COR-L47 (cell line): ENCODE data around the gene PPP2R2B.

Experiments
- DNase-seq: peaks from one replicate; lab custom pipeline; 2025; lab: John Stamatoyannopoulos, UW

Gene PPP2R2B

DNA sequence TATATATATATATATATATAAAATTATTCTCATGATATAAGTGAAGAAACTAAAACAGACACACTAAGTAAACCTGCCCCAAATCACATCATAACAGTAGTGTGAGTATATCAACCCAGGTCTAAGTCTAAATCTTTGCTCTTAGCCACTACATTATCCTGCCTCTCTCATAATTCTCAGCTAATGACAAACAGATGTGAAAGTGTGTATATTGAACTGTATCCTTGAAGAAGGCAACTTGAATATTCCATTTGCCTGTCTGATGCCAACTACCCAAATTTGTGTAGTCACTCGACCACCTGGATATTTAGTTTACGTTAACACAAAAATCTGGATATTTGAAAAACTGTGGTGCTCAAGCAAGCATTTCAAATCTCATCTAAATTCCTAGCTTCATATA lies 97.4 kb downstream of the PPP2R2B start:
- DNase-seq = no peak

DNA sequence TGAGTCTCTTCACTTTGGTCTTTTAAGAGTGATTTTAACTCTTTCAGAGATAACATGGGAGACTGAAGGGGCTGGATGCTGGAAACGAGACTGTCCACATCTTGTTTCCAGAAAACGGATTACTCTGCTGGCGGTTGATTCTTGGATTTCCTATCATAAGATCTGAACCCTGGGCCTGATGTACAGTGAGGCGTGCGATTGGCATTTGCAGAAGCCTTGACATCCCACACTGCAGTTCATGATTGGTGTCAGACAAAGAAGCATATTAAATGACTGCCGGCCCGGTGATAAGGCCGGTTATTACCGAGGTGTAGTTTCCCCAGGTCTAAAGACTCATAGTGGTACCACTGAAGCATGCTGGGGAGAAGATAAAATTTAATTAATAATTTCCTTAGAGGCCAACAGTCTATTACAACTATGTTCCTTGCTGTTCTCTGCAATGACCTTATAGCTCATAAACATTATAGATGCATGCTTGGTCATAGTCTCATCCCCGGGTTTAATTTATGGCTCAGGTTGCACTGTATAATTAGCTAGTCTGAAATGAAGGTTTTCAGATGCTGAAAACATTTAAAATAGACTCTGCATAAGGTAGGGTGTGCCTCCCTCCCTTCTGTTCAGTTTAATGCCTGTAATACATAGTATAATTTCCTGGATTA lies 99.2 kb downstream of the PPP2R2B start:
- no peak for DNase-seq

DNA sequence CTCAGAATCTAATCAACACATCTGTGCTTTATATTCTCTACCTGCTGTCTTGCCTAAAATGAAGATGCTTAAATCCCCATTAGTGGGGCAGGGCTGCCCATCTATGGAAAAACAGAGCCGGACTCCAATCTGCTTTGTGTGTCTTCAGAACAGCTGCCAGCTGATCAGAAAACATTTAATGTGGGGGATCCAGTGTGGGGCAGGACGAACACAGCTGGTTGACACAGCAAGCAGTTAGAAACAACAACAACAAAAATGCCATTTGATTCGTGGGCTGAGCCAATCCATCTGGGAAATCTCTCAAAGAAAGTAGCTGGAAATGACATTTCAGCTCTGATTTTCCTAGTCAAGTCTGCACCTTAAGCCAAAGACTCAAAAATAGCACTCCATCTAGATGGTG lies 99.8 kb downstream of the PPP2R2B start:
- no peak for DNase-seq

DNA sequence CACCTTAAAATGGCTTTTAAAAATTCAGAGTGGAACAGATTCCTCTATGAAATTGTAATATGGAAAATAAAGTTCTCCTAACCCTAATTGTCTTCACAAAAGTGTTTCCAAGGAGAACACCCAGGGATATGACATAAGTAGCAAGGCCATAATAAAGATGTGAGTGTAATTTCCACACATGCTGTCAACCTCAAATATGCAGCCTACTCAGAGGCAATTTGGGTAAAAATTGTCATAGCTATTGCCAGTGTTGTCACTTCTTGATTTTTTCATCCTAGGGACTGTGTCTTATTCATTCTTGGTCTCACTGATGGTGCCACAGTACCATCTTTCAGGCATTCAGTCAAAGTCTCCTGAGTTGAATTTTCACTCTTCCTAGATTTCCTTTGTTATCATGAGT lies 100.3 kb downstream of the PPP2R2B start:
- no peak for DNase-seq

DNA sequence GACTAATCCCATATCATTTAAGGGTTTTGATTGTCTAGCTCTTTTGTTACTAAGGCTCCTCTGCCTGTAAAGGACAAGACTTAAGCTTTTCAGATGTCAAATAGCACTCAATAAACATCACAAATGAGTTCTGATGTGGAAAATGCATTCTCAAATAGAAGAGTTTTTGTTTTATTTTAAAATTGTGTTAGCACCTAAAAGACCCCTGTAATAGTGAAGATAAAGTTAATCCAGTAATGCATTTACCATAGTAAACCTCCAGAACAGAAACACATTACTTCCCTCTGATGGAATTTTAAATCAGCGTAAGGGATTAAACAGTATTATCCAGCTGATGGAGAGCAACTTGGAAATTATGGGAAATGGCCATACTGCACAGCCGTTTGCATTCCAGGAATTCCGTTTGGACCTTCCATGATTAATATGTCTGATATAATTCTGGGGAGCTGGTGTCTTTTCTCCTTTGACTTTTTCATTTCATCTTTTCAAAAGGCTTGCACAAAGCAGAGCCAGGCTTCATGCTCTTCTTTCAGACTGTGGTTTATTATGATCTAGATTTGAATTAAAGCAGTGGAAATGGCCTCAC lies 105.6 kb downstream of the PPP2R2B start:
- DNase-seq = no peak

DNA sequence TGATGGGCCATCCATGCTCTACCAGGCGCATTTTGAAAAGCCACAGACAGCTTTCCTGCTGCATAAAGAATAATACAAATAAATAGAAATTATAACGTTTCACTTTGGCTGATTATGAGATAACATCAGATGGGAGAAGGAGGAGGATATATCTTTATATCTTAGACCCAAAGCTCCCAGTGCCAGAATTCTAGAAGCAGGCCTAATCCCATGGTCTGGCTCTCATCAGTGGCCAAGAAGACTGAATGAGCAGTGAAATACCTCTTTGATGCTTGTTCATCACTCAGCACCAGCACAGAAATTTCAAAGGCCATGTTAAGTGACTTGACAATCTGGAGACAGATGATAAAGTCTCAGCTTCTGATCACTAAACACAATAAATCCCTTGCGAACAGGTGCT lies 107.6 kb downstream of the PPP2R2B start:
- no peak for DNase-seq

DNA sequence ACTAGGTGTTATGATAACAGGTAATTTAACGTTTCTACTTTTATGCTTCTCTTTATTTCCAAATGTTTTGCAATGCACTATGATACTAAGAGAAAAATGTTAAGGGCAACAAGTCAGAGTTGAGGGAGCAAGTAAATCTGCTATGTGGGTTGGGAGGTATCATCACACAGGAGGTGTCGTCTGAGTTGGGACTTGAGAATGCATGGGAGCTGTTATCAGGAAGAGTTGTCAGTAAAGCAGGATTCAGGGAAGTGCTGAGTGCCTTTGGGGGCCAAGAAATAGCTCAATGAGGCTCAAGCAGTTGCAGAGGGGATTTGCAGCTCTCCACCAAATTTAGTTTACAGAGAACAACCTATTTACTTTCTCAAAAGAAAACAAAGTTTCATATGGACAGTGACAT lies 108.0 kb downstream of the PPP2R2B start:
- no peak for DNase-seq

DNA sequence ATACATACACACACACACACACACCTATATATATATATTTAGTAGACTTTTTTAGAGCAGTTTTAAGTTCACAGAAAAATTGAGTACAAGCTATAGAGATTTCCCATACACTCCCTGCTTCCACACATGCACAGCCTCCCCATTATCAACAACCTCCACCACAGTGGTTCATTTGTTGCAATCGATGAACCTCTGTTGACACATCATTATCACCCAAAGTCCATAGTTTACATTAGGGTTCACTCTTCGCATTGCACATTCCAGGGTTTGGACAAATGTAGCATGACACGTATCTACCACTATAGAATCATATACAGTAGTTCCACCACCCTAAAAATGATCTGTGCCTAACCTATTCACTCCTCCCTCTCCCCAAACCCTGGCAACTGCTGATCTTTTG lies 111.0 kb downstream of the PPP2R2B start:
- DNase-seq = no peak

DNA sequence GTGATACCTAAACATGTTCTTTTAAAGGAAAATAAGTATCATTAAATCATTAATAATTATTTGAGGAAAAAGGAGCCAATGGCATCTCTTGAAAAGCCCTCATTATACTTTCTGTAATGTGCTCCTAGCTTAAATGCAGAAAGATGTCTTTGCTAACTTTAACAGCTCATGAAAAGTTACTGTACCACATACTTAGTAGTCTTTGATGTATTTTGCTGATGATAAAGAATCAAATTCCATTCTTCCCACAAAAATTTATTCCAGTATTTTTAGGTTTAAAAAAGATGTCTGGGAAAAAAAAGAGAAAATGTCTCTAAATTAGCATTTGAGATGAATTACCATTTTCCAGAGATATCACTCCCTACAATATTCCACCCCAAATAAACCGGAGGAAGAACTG lies 112.5 kb downstream of the PPP2R2B start:
- DNase-seq = no peak

DNA sequence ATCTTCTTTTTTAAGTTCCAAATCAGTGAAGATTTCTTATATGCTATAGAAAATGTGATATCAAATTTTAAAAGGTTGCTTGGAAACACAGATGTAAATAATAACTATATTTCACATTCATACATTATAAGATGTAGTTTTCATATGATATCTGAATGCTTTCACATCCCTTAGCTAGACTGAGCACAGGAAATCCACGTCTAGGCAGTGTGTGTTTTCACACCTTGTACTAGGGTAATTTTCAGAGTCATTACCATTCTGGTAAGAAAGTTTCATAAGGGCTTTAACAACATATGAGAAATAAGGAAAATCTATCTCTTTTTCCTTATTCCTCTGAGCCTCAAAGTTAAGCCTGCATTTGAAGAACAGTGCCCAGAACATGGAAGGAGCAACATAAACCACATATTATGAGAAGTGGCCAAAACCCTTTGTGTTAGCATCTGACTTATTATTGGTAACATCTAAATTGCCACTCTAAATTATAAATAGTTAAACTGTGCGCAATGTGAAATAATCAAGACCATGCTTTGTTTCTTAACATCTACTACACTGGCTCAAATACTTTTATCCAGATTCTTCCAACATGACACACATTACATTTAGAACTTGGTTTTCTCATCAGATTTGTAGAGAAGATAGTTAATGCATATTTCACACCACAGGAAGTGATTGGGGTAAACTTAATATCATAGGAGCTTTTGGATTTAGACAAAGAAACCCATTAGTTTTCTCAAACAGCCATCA lies 113.3 kb downstream of the PPP2R2B start:
- DNase-seq = no peak

DNA sequence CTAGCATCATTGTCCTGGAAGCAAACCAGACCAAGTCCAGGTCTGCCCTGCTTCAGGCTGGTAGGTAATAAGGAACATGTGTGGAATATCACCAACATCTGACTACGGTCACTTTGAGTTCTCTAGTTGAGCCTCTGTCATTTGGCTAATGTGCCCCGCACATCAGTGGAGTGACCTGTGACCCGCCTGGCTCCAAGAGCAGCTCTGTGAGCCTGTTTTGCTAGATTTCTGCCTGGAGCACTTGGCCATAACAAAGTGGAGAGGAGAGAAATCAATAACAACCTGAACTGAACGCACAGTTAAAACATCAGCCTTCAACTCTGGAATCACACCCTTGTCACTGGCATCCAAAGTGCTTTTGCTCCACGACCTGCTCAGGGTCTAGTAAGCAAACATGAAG lies 115.7 kb downstream of the PPP2R2B start:
- no peak for DNase-seq

DNA sequence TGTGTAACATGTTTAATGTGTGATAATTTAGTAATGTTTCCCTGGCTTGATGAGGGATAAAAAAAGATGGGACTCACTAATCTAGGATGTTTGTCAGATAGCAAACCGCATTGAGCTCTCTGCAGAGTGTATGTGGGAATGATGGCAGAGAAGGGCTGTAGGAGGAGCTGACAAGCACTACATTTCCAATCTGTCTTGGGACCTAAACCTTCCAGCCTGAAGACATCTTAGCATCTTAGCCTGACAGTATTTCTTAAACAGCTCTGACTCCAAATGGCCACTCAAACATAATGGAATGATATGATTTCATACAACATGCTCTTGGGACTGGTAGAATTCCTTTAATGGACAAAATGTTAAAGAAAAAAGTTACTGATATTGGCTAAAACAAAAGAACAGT lies 116.7 kb downstream of the PPP2R2B start:
- DNase-seq = no peak

DNA sequence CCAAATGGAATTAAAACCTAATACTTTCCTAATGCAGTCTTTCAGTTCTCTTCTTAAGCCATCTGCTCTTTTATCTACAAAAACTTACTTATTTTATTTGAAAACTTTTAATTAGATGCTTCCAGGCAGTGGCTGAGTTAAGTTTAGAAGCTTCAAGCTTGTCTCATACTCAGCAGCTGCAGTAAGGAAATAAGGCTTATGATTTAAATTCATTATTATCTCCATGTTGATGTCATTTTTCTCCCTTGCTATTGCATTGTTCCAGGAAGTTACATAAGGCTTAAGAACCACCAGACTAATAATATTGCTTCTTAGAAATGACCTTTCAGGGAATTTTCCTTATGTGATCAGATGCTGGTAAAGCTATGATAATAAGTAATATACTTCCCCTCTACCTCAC lies 119.6 kb downstream of the PPP2R2B start:
- DNase-seq = no peak

DNA sequence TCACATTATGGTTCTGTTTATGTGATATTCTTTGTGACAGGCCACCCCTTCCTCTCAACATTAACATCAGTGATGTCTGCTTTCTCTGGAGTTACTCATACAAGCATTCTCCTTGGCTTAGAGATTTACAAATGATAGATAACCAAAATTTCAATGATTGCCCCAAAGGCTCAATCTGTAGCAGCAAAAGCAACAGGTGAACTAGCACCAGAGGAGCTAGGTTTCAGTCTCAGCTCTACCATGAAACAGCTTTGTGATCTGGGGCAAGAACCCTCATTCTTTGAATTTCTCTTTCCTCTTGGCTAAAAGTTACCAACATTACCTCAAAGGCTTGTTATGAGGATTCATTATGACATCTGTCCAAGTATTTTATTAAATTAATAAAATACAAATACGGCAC lies 120.5 kb downstream of the PPP2R2B start:
- no peak for DNase-seq

DNA sequence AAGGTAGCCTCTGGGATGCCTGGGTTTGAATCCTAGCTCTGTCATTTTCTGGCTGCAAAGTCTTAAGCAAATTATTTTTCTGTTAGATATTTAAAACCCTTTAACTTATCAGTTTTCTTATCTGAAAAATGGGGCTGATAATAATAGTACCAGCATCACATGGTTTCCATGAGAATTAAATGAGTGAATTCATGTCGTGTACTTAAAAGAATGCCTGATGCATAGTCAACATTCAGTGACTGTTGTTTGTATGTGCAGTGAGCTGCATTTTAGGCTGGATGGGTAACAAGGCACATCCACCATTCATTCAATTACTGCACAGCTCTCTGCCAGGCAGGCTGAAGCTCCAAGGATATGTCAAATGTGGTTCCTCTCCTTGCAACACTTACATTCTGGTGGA lies 122.0 kb downstream of the PPP2R2B start:
- no peak for DNase-seq

DNA sequence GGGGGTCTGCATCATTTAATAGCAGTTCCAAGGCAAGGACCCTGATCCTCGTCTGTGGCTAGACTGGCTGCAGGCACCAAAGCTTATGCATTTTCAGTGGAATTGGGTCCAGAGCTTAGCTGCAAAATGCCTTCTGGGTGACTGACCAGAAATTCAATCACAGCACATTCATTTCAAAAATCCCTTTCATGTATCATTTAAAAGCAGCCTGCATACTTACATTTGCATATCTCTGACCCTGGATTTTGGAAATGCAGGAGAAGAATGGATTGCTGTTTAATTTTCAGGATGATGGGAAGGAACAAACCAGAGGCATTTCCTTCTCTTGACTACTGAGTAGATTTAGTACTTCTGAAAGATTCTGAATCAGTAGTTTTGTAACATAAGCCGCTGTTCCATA lies 122.8 kb downstream of the PPP2R2B start:
- no peak for DNase-seq

DNA sequence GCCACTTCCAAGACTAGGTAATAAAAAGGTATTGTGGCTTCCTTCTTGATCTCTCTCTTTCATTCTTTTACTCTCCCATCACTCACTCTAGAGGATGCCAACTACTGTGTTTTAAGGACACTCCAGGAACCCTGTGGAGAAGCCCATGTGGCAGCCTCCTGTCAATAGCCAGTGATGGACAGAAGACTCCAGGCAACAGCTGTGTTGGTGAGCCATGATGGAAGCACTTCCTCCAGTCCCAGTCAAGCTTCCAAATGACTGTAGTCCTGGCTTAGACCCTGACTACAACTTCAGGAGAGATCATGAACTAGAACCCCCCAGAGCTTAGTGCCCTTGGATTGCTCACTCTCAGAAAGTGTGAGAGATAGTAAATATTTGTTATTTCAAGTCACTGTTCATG lies 123.9 kb downstream of the PPP2R2B start:
- no peak for DNase-seq

DNA sequence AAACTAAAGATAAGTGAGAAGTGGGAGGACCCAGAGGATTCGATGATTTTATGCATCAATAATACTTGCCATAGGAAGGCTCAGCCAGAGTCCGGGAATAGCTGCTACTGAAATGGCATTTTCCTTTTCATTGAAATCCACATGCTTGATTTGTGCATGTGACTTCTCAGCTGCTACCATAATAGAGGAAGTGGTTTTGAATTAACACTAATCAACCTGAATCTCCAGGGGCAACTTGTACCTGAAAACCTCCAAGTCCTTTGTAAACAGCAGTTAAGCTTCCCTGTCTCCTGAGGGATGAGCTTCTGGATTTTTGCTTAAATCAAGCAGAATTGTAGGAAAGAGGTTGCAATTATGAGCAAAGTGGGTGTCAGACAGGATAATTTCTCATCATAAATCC lies 124.9 kb downstream of the PPP2R2B start:
- DNase-seq = peak; percentile 42

DNA sequence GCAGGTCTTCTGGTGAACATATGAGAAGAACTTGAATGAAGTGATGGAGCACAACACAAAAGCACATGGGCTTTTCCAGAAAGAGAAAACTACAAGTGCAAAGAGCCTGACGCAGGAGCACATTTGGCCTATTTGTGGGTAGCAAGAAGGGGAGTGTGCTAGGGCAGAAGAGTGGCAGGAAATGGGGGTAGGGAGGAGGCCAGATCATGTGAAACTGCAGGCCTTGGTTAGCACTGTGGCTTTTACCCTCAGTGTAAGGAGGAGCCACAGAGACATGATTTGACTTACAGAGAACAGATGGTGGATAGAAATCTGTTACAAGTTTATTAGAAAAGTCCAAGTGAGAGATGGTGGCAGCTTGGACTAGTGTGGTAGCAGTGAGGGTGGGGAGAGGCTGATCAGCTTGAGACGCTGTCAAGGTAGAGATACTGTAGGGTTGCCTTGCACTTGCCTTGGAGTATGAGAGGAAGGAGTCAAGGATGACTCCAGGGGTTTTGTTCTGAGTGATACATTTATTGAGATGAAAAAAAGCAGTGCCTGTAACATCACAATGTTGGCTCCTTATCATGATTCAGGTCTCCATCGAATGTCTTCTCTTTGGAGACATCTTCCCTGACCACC lies 126.7 kb downstream of the PPP2R2B start:
- DNase-seq = no peak

DNA sequence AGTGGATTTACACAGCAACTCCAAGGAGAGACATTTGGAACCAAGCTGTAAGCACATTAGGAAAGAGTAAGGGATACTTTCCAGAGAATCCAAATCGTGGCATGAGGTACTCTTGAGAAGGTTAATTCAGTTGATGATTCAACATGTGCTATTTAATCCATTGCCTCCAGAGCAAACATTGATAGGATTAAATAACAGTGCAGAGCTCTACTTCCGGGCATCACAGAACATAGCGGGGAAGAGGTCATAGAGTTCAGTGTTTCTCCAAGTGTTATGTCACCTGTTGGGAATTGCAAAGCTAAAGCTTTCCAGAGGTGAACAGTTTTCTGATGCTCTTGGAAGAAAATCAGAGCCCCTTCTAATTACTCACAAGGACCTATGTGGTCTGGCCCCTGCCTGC lies 127.5 kb downstream of the PPP2R2B start:
- no peak for DNase-seq

DNA sequence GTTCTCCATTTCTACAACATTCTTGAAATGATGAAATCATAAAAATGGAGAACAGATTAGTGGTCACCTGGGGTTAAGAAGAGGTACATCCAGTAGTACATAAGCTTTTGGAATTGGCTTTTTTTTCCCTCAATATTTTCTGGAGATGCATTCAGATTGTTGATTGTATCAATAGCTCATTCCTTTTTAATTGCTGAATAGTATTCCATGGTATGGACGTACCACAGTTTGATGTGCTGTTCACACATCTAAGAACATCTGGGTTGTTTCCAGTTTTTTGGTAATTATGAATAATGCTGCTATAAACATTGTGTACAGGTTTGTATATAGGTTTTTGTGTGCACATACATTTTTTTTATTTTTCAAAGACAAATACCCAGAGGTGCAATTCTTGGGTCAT lies 130.0 kb downstream of the PPP2R2B start:
- no peak for DNase-seq

DNA sequence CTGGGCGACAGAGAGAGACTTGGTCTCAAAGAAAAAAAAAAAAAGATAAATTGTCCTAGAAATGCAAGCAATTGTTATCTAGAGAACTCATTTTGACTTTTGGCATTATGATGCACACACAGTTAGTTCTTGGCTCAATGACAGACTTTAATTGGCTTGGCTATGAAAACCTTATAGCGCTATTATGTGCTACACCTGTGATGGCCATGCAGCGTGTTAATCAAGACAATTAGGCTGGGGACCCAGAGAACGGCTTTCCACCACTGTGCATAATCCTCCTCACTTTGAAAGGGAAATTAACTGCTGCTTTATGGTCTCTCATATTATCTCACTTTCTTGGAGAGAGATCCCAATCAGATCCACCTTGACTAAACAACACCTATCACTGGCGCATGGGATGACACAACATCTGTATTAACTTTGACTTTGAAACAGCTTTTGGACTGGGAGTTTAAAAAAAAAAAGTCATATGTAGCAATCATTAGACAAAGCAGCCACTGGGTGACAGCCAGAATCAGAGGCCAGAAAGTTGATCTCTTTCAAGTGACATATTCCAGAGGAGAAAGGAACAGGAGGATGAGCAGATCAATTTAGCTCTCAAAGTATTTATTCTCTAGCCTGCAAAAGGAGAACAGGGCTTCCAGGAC lies 132.5 kb downstream of the PPP2R2B start:
- peak; percentile 95 for DNase-seq
